Pancreas (tissue), 10 donors: Measurements from ENCODE around the gene TAS1R3. TPM values are rescaled to one million over a fixed set of nuclear protein-coding genes. Genes with fewer than 3 reads are reported as not detected.

Experiments
- ATAC-seq, 4 donors: fragments of 200-7000 bp; cut with Tn5 transposase; one replicate each; pipeline versions ENCODE4 v1.8.0 to v1.9.1; 2020; ENCODE audit warnings: mild to moderate bottlenecking in 4 of 4, moderate library complexity in 4 of 4
- DNase-seq, 6 donors: peaks; one replicate each; pipeline ENCODE4 v3.0.0-alpha.2; 2020
- FAIRE-seq: peaks from 2 replicates; lab custom pipeline; 2012; peaks lifted over from hg19 to GRCh38; lab: Jason Lieb, UNC
- H3K27ac ChIP-seq, 4 donors: fragments of 200-600 bp; sonication (generic); 1 replicate in 3 of 4; 2 replicates in 1 of 4; pipeline versions ENCODE4 v1.5.0 to v1.8.0; 2020
- H3K27me3 ChIP-seq, 4 donors: fragments of 200-600 bp; one replicate each; pipeline ENCODE4 v1.8.0; 2021
- H3K36me3 ChIP-seq, 3 donors: fragments of 200-600 bp; sonication (generic) in 1 of 3; one replicate each; pipeline versions ENCODE4 v1.5.0 to v1.8.0; 2020 to 2021
- H3K4me1 ChIP-seq, 3 donors: fragments of 200-600 bp; one replicate each; pipeline ENCODE4 v1.8.0; 2021
- H3K4me3 ChIP-seq, 4 donors: fragments of 200-600 bp; sonication (generic) in 2 of 4; one replicate each; pipeline versions ENCODE4 v1.5.0 to v1.8.0; 2020 to 2021
- H3K9me3 ChIP-seq, 4 donors: fragments of 200-600 bp; one replicate each; pipeline ENCODE4 v1.8.0; 2021
- WGBS, 2 donors: extraction: QIAGEN DNeasy Blood & Tissue Kit; methylation state at CpG; one replicate each; pipeline ENCODE4 v1.1.7; 2013; 5-methylcytosine and 5-hydroxymethylcytosine counted together
- intact Hi-C, 3 donors: fragments of 100-400 bp; cut with DNase I; formaldehyde crosslinking; loops; one replicate each; pipeline versions ENCODE4 v1.11.1 to v1.14.2; 2022
- polyA plus RNA-seq, 2 donors: library from polyadenylated mRNA; stranded (reverse); fragments of 200-250 nt; gene quantifications; one replicate each; pipeline ENCODE4 v1.2.3, GENCODE V29; 2013
- total RNA-seq, 6 donors: library from RNA; stranded (reverse); fragmentation: NEBNext Ultra II Directional in 4 of 6; extraction: Animal tissue kit (Norgen Biotek cat#: 25700) in 4 of 6; gene quantifications; one replicate each; pipeline versions ENCODE4 v1.2.1 to v1.2.4, GENCODE V29; 2021 to 2023
- TF ChIP-seq, protein P1 (sequence below), 4 donors: fragments of 200-600 bp; sonication (generic) in 3 of 4; IDR thresholded peaks; one replicate each; pipeline versions ENCODE4 v1.5.0 to v1.8.0; 2021; ENCODE audit warnings: antibody characterized with exemption in 4 of 4
- donor health status: healthy with polysubstance abuse.
- donor health status: DM: no; HTN: no; CAD: no; lungs with moderate emphysema.
- donor health status: DM: no; HTN: no; CAD: no.
- donor health status: control.
- donor health status: control.
- donor health status: Bipolar disorder and iron deficiency.
- donor health status: DM: yes; HTN: yes; CAD: no.
- donor health status: DM: no; HTN: no; CAD: no.
- donor health status: DM: no; HTN: no; CAD: no.
- donor health status: DM: yes; HTN: yes; CAD: no.

TAS1R3 gene
- total and polyA plus RNA-seq, 8 donors, result 0.04 to 0.41 (median 0.12) TPM

DNA sequence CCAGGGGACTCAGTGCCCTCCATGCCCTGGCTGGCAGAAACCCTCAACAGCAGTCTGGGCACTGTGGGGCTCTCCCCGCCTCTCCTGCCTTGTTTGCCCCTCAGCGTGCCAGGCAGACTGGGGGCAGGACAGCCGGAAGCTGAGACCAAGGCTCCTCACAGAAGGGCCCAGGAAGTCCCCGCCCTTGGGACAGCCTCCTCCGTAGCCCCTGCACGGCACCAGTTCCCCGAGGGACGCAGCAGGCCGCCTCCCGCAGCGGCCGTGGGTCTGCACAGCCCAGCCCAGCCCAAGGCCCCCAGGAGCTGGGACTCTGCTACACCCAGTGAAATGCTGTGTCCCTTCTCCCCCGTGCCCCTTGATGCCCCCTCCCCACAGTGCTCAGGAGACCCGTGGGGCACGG, 2.8 kb upstream of the TAS1R3 start:
- FAIRE-seq (no peak), ATAC-seq (no peak), DNase-seq (no peak)
- TF ChIP-seq, protein P1, sequence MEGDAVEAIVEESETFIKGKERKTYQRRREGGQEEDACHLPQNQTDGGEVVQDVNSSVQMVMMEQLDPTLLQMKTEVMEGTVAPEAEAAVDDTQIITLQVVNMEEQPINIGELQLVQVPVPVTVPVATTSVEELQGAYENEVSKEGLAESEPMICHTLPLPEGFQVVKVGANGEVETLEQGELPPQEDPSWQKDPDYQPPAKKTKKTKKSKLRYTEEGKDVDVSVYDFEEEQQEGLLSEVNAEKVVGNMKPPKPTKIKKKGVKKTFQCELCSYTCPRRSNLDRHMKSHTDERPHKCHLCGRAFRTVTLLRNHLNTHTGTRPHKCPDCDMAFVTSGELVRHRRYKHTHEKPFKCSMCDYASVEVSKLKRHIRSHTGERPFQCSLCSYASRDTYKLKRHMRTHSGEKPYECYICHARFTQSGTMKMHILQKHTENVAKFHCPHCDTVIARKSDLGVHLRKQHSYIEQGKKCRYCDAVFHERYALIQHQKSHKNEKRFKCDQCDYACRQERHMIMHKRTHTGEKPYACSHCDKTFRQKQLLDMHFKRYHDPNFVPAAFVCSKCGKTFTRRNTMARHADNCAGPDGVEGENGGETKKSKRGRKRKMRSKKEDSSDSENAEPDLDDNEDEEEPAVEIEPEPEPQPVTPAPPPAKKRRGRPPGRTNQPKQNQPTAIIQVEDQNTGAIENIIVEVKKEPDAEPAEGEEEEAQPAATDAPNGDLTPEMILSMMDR (IDR thresholded peaks at IDR 0.05), result no peak
- H3K27me3 ChIP-seq, result no peaks in the 10 kb centered on the region
- peaks cover 6 to 13% (median 13%) of the 10 kb centered on the region in 3 donors for H3K4me1 ChIP-seq
- H3K36me3 ChIP-seq, result no peaks in the 10 kb centered on the region
- WGBS, 2 donors, result 85 to 92% methylated on average over 15 of the region's 15 CpGs
- no peak overlapping the region for H3K4me3 ChIP-seq
- no peak overlapping the region for H3K27ac ChIP-seq
- no peaks in the 10 kb centered on the region for H3K9me3 ChIP-seq
- intact Hi-C loops, result no loop called here

DNA sequence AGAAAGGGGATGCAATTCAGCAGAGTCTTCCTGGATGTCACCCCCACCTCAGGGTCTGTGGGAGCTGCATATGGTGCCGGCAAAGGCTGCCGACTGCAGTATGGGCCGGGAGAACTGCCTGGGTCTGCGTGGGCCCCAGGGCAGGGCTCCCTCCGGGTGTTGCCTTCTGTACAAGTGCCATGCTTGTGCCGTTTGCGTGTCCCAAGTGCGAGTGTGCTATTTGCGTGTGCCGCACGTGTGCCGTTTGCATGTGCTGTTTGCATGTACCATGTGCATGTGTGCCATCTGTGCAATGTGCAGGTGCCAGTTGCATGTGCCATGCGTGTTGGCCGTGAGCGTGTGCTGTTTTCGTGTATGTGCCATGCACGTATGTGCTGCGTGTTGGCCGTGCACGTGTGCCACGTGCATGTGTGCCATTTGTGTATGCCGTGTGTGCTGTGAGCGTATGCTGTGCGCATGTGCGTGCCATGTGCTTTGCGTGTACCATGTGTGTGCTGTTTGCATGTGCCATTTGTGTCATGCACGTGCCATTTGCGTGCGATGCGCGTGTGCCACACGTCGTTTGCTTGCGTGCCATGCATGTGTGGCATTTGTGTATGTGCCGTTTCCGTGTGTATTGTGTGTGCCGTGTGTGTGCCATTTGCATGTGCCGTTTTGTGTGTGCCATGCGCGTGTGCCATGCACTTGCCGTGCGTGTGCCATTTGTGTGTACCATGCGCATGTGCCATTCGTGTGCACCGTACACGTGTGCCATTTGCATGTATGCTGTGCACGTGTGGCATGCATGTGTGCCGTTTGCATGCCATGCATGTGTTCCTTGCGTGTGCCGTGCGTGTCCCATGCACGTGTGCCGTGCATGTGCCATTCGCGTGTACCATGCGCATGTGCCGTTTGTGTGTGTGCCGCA, 1.5 kb upstream of the TAS1R3 start:
- peaks cover 6 to 13% (median 10%) of the 10 kb centered on the region in 3 donors for H3K4me1 ChIP-seq

DNA sequence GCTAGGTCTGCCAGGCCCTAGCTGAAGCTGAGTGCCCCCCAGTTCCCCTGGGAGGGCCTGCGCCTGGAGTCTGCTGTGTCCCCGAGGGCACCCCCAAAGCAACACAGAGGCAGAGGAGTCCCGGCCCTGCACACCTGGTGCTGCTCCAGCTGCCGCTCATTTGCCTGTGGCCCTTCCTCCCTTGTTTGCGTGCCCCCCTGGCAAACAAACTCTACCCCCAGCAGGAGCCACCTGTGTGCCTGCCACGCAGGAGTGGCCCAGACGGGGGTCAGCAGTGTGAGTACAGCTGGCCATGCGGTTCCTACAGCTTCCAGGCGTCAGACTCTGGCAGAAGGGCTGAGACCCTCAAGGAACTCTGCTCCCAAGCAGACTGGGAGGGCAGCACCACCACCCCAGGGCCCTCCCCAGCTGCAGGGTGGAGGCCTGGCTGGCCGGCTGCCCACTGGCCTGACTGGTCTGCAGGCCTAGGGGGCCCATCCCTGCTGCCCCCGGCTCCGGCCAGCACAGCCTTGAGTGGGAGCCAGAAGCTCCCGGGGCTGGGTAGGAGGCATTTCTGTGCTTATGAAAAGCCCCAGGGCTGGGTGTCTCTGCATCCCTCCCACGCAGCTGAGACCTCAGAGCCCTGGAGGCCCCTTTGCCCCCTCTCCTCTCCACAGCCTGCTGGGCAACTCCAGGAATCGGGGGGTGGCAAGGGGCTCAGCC, 563 bp upstream of the TAS1R3 start:
- H3K4me3 ChIP-seq, result no peak overlapping the region
- H3K9me3 ChIP-seq, result no peaks in the 10 kb centered on the region
- TF ChIP-seq, protein P1 (IDR thresholded peaks at IDR 0.05), result no peak
- FAIRE-seq, result no peak
- 29 to 32% methylated on average over 15 of the region's 15 CpGs for WGBS, 2 donors
- DNase-seq, result no peak
- no peak overlapping the region for H3K27ac ChIP-seq
- no peak for ATAC-seq
- no peaks in the 10 kb centered on the region for H3K36me3 ChIP-seq
- intact Hi-C loops, result no loop called here
- peaks cover 5 to 11% (median 8%) of the 10 kb centered on the region in 3 donors for H3K4me1 ChIP-seq
- no peaks in the 10 kb centered on the region for H3K27me3 ChIP-seq

More for the DNA sequence above, 1.5 kb upstream of the TAS1R3 start:
- 85 to 88% methylated on average over 58 of the region's 58 CpGs for WGBS, 2 donors
- H3K27me3 ChIP-seq, result no peaks in the 10 kb centered on the region
- H3K9me3 ChIP-seq, result no peaks in the 10 kb centered on the region
- H3K36me3 ChIP-seq, result no peaks in the 10 kb centered on the region
- no peak overlapping the region for H3K27ac ChIP-seq
- FAIRE-seq (no peak), DNase-seq (no peak), ATAC-seq (no peak)
- no peak overlapping the region for H3K4me3 ChIP-seq
- intact Hi-C loops, result no loop called here
- TF ChIP-seq, protein P1 (IDR thresholded peaks at IDR 0.05), result no peak

DNA sequence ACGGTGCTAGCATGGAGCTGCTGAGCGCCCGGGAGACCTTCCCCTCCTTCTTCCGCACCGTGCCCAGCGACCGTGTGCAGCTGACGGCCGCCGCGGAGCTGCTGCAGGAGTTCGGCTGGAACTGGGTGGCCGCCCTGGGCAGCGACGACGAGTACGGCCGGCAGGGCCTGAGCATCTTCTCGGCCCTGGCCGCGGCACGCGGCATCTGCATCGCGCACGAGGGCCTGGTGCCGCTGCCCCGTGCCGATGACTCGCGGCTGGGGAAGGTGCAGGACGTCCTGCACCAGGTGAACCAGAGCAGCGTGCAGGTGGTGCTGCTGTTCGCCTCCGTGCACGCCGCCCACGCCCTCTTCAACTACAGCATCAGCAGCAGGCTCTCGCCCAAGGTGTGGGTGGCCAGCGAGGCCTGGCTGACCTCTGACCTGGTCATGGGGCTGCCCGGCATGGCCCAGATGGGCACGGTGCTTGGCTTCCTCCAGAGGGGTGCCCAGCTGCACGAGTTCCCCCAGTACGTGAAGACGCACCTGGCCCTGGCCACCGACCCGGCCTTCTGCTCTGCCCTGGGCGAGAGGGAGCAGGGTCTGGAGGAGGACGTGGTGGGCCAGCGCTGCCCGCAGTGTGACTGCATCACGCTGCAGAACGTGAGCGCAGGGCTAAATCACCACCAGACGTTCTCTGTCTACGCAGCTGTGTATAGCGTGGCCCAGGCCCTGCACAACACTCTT, 1.1 kb downstream of the TAS1R3 start:
- Histone ChIP-seq H3K4me3 (no peak overlapping the region), H3K27me3 (no peaks in the 10 kb centered on the region), H3K27ac (no peak overlapping the region), H3K9me3 (no peaks in the 10 kb centered on the region), H3K36me3 (peaks cover 0 to 4% (median 0%) of the 10 kb centered on the region in 3 donors), H3K4me1 (no peaks in the 10 kb centered on the region)
- ATAC-seq, result no peak
- TF ChIP-seq, protein P1 (IDR thresholded peaks at IDR 0.05), result no peak
- 71 to 73% methylated on average over 42 to 57 of the region's 57 CpGs for WGBS, 2 donors
- no peak for DNase-seq
- FAIRE-seq, result no peak
- intact Hi-C loops, result no loop called here
